HepG2 (cell line): ENCODE measurements around the gene C5. TPM values are rescaled to one million over a fixed set of nuclear protein-coding genes. Genes with fewer than 3 reads are reported as not detected.

Experiments
- ARHGAP35 ChIP-seq: sonication (generic); formaldehyde crosslinking; IDR thresholded peaks from 2 replicates; pipeline ENCODE4 v1.9.0; 2022; ENCODE audit warnings: mild to moderate bottlenecking, inconsistent platforms, moderate library complexity, missing genetic modification reagents, borderline replicate concordance
- ARNTL ChIP-seq: sonication (generic); formaldehyde crosslinking; IDR thresholded peaks from 2 replicates; pipeline ENCODE4 v1.4.0; 2020; ENCODE audit warnings: mild to moderate bottlenecking, missing genetic modification reagents
- BRCA1 ChIP-seq: sonication (generic); formaldehyde crosslinking; IDR thresholded peaks from 2 replicates; pipeline ENCODE4 v1.4.0; 2020; ENCODE audit warnings: missing genetic modification reagents
- CBX1 ChIP-seq: IDR thresholded peaks from one replicate; pipeline ENCODE4 v1.6.1; 2016; ENCODE audit warnings: antibody characterized with exemption, low read depth
- CCDC6 ChIP-seq: sonication (generic); formaldehyde crosslinking; IDR thresholded peaks from 2 replicates; pipeline ENCODE4 v1.8.1; 2022; ENCODE audit warnings: mild to moderate bottlenecking, missing genetic modification reagents, moderate library complexity
- FOXA3 ChIP-seq: IDR thresholded peaks from 2 replicates; pipeline ENCODE4 v1.6.1; 2016; ENCODE audit warnings: missing genetic modification reagents, missing compliant biosample characterization
- FOXC1 ChIP-seq: sonication (generic); formaldehyde crosslinking; IDR thresholded peaks from 2 replicates; pipeline ENCODE4 v1.8.0; 2022; ENCODE audit warnings: mild to moderate bottlenecking, missing genetic modification reagents, borderline replicate concordance
- GPN1 ChIP-seq: sonication (generic); formaldehyde crosslinking; IDR thresholded peaks from 2 replicates; pipeline ENCODE4 v1.5.1; 2020; ENCODE audit warnings: missing genetic modification reagents, borderline replicate concordance
- HHEX ChIP-seq: IDR thresholded peaks from 2 replicates; pipeline ENCODE4 v1.6.1; 2016; ENCODE audit warnings: control low read depth
- HMG20A ChIP-seq: IDR thresholded peaks from 2 replicates; pipeline ENCODE4 v1.6.1; 2016; ENCODE audit warnings: borderline replicate concordance
- HNF4A ChIP-seq: sonication (generic); formaldehyde crosslinking; IDR thresholded peaks from 2 replicates; pipeline ENCODE4 v1.4.0; 2020; ENCODE audit warnings: missing genetic modification reagents
- JUN ChIP-seq: sonication (generic); formaldehyde crosslinking; IDR thresholded peaks from 2 replicates; pipeline ENCODE4 v1.4.0; 2020; ENCODE audit warnings: mild to moderate bottlenecking, missing genetic modification reagents
- LCORL ChIP-seq, 2 experiments: fragments of 450-650 bp in 1 of 2; sonication (generic) in 1 of 2; formaldehyde crosslinking in 1 of 2; IDR thresholded peaks; 2 replicates each; pipeline versions ENCODE4 v1.5.0 to v1.6.1; 2017 to 2020; ENCODE audit warnings: antibody characterized with exemption in 1 of 2, missing genetic modification reagents in 1 of 2
- MBNL3 ChIP-seq: fragments of 250-450 bp; sonication (Bioruptor Pico); conservative IDR thresholded peaks from 2 replicates; pipeline ENCODE4 v1.8.0; 2022; ENCODE audit warnings: mild to moderate bottlenecking, inconsistent platforms
- MTF2 ChIP-seq: sonication (generic); formaldehyde crosslinking; IDR thresholded peaks from 2 replicates; pipeline ENCODE4 v1.5.0; 2020; ENCODE audit warnings: missing genetic modification reagents, borderline replicate concordance
- NONO ChIP-seq, 2 experiments: fragments of 450-650 bp in 1 of 2; sonication (generic) in 1 of 2; formaldehyde crosslinking in 1 of 2; IDR thresholded peaks in 1 of 2; conservative IDR thresholded peaks in 1 of 2; 2 replicates each; pipeline versions ENCODE4 v1.6.1 to v1.8.0; 2017 to 2022; ENCODE audit warnings: mild to moderate bottlenecking in 1 of 2, missing genetic modification reagents in 1 of 2, moderate library complexity in 1 of 2
- PLRG1 ChIP-seq: fragments of 450-650 bp; conservative IDR thresholded peaks from 2 replicates; pipeline ENCODE4 v1.6.1; 2016
- SATB2 ChIP-seq: sonication (generic); formaldehyde crosslinking; IDR thresholded peaks from 2 replicates; pipeline ENCODE4 v1.5.0; 2020; ENCODE audit warnings: missing genetic modification reagents
- SETDB1 ChIP-seq: sonication (generic); formaldehyde crosslinking; IDR thresholded peaks from 2 replicates; pipeline ENCODE4 v1.5.1; 2020; ENCODE audit warnings: missing genetic modification reagents, mild to moderate bottlenecking, borderline replicate concordance
- SRSF9 ChIP-seq: fragments of 200-400 bp; formaldehyde crosslinking; IDR thresholded peaks from 2 replicates; pipeline ENCODE4 v1.6.1; 2018; ENCODE audit warnings: borderline replicate concordance, mild to moderate bottlenecking, low read depth, low read length; ENCODE audit not compliant: insufficient read depth, poor library complexity, severe bottlenecking
- TRIM24 ChIP-seq: sonication (generic); formaldehyde crosslinking; IDR thresholded peaks from 2 replicates; pipeline ENCODE4 v1.8.0; 2022; ENCODE audit warnings: mild to moderate bottlenecking, missing genetic modification reagents
- ZNF207 ChIP-seq: fragments of 450-650 bp; IDR thresholded peaks from 2 replicates; pipeline ENCODE4 v1.6.1; 2016; ENCODE audit warnings: antibody characterized with exemption, borderline replicate concordance
- ZNF432 ChIP-seq: sonication (generic); formaldehyde crosslinking; IDR thresholded peaks from 2 replicates; pipeline ENCODE4 v1.5.0; 2020; ENCODE audit warnings: missing genetic modification reagents, mild to moderate bottlenecking, borderline replicate concordance
- ZNF446 ChIP-seq: sonication (generic); formaldehyde crosslinking; IDR thresholded peaks from 2 replicates; pipeline ENCODE4 v1.5.0; 2020; ENCODE audit warnings: mild to moderate bottlenecking, missing genetic modification reagents
- ZNF468 ChIP-seq: sonication (generic); formaldehyde crosslinking; IDR thresholded peaks from 2 replicates; pipeline ENCODE4 v1.8.0; 2022; ENCODE audit warnings: mild to moderate bottlenecking, moderate library complexity, missing genetic modification reagents
- ZNF615 ChIP-seq: sonication (generic); formaldehyde crosslinking; IDR thresholded peaks from 2 replicates; pipeline ENCODE4 v1.5.0; 2020; ENCODE audit warnings: mild to moderate bottlenecking, missing genetic modification reagents, borderline replicate concordance
- ZNF746 ChIP-seq: sonication (generic); formaldehyde crosslinking; IDR thresholded peaks from 2 replicates; pipeline ENCODE4 v1.8.0; 2022; ENCODE audit warnings: mild to moderate bottlenecking, missing genetic modification reagents
- polyA plus RNA-seq, 8 experiments: library from polyadenylated mRNA; depleted of rRNA in 3 of 8; stranded (reverse) in 7 of 8; unstranded in 1 of 8; fragments of >200 nt; fragmentation: Illumina TruSeq in 4 of 8; extraction: Trizol in 4 of 8; gene quantifications; 2 replicates each; pipeline versions ENCODE4 v1.2.1 to v1.2.3, GENCODE V29; 2011 to 2016; ENCODE audit warnings: low read depth in 4 of 8, missing spikeins in 1 of 8, mixed read lengths in 1 of 8; ENCODE audit not compliant: insufficient read depth in 1 of 8
- total RNA-seq, 5 experiments: library from RNA; depleted of rRNA; stranded (reverse); fragments of >200 nt; fragmentation: Illumina TruSeq; extraction: Trizol; gene quantifications; 2 replicates each; pipeline ENCODE4 v1.2.3, GENCODE V29; 2016; ENCODE audit warnings: low read depth in 1 of 5
- TF ChIP-seq, protein P1 (sequence below): sonication (generic); formaldehyde crosslinking; IDR thresholded peaks from 2 replicates; pipeline ENCODE4 v1.5.0; 2020; ENCODE audit warnings: missing genetic modification reagents
- TF ChIP-seq, protein P2 (sequence below): sonication (generic); formaldehyde crosslinking; IDR thresholded peaks from 2 replicates; pipeline ENCODE4 v1.4.0; 2020; ENCODE audit warnings: missing genetic modification reagents; ENCODE audit errors: not compliant biosample characterization
- TF ChIP-seq, protein P3 (sequence below): sonication (generic); formaldehyde crosslinking; IDR thresholded peaks from 2 replicates; pipeline ENCODE4 v1.5.0; 2020; ENCODE audit warnings: missing genetic modification reagents

C5 gene
- total and polyA plus RNA-seq, 2 of the 13 experiments (the other 11 are each of a cell fraction or from before 2014, with no cell fraction given), result 57.6 to 192 TPM

GRCh38 chr9:120970244-120970643 is 79.8 kb downstream of the C5 start (continued):
- TF ChIP-seq ZNF446 (CRISPR knock-in tag) (no peak), SRSF9 (no peak), HMG20A (CRISPR knock-in tag) (no peak), ARHGAP35 (CRISPR knock-in tag) (no peak), ZNF432 (CRISPR knock-in tag) (no peak), LCORL (IDR thresholded peaks at IDR 0.05) (no peak), LCORL (CRISPR knock-in tag; IDR thresholded peaks at IDR 0.05) (peak; percentile 24; the same call in 1 of the 2 replicates), ZNF615 (no peak), FOXA3 (CRISPR knock-in tag) (no peak), SATB2 (CRISPR knock-in tag) (no peak), SETDB1 (CRISPR knock-in tag) (no peak), CBX1 (no peak), FOXC1 (CRISPR knock-in tag) (no peak), HHEX (CRISPR knock-in tag) (no peak), PLRG1 (no peak), TRIM24 (CRISPR knock-in tag) (no peak), MTF2 (CRISPR knock-in tag) (no peak), ZNF207 (no peak), HNF4A (CRISPR knock-in tag) (0 out of 2 replicates have a peak, but pooled peaks have one; percentile 26), NONO (IDR thresholded peaks at IDR 0.05) (no peak), NONO (CRISPR knock-in tag; conservative IDR thresholded peaks at IDR 0.05) (no peak), GPN1 (CRISPR knock-in tag) (no peak), ZNF468 (CRISPR knock-in tag) (no peak), BRCA1 (CRISPR knock-in tag) (no peak), JUN (no peak), MBNL3 (CRISPR knock-in tag) (no peak), CCDC6 (no peak), ARNTL (CRISPR knock-in tag) (no peak), ZNF746 (CRISPR knock-in tag) (no peak)
- TF ChIP-seq, protein P1, sequence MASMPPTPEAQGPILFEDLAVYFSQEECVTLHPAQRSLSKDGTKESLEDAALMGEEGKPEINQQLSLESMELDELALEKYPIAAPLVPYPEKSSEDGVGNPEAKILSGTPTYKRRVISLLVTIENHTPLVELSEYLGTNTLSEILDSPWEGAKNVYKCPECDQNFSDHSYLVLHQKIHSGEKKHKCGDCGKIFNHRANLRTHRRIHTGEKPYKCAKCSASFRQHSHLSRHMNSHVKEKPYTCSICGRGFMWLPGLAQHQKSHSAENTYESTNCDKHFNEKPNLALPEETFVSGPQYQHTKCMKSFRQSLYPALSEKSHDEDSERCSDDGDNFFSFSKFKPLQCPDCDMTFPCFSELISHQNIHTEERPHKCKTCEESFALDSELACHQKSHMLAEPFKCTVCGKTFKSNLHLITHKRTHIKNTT, result no peak
- TF ChIP-seq, protein P2, sequence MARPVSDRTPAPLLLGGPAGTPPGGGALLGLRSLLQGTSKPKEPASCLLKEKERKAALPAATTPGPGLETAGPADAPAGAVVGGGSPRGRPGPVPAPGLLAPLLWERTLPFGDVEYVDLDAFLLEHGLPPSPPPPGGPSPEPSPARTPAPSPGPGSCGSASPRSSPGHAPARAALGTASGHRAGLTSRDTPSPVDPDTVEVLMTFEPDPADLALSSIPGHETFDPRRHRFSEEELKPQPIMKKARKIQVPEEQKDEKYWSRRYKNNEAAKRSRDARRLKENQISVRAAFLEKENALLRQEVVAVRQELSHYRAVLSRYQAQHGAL (CRISPR knock-in tag), result no peak
- TF ChIP-seq, protein P3, sequence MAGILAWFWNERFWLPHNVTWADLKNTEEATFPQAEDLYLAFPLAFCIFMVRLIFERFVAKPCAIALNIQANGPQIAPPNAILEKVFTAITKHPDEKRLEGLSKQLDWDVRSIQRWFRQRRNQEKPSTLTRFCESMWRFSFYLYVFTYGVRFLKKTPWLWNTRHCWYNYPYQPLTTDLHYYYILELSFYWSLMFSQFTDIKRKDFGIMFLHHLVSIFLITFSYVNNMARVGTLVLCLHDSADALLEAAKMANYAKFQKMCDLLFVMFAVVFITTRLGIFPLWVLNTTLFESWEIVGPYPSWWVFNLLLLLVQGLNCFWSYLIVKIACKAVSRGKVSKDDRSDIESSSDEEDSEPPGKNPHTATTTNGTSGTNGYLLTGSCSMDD (CRISPR knock-in tag), result no peak
